Measurements from ENCODE around the gene KBTBD3.

Gene KBTBD3, protein sequence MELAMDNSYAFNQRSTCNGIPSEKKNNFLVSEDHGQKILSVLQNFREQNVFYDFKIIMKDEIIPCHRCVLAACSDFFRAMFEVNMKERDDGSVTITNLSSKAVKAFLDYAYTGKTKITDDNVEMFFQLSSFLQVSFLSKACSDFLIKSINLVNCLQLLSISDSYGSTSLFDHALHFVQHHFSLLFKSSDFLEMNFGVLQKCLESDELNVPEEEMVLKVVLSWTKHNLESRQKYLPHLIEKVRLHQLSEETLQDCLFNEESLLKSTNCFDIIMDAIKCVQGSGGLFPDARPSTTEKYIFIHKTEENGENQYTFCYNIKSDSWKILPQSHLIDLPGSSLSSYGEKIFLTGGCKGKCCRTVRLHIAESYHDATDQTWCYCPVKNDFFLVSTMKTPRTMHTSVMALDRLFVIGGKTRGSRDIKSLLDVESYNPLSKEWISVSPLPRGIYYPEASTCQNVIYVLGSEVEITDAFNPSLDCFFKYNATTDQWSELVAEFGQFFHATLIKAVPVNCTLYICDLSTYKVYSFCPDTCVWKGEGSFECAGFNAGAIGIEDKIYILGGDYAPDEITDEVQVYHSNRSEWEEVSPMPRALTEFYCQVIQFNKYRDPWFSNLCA

GRCh38 chr11:106076919-106077608 lies at the start of gene KBTBD3:
TSS of gene KBTBD3 (minus strand) at chr11:106077347. CDS start at chr11:106059097, 18,250 bp downstream.
- DNase-seq (ENCODE audit: low read depth in 2 of 2): peak; percentile 97 to 98

GRCh38 chr11:106121570-106122320 lies 44.6 kb upstream of the KBTBD3 start:
- no peak for DNase-seq (ENCODE audit: low read depth in 2 of 2)

- no peak for DNase-seq (ENCODE audit: low read depth in 2 of 2)
Measured at GRCh38 chr11:106105986-106106385, 28.8 kb upstream of the KBTBD3 start.

DNA sequence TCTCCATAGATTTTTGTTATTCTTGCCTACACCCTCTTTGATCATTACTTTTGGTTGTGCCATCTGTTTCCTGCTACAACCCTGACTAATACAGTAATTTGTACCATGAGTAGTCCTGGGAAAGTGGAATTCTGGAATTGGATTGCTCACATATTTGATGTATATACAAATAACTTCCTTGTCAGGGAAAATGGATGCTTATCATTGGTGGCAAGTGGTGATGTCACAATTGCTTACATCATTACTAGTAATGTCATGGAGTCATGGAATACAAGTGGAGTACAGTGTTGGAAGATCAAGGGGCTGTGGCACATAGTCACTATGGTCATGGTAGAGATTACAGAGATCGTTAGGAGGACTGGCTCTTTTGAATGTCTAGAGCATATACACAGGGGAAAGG lies 24.7 kb upstream of the KBTBD3 start:
- no peak for DNase-seq (ENCODE audit: low read depth in 2 of 2)

DNA sequence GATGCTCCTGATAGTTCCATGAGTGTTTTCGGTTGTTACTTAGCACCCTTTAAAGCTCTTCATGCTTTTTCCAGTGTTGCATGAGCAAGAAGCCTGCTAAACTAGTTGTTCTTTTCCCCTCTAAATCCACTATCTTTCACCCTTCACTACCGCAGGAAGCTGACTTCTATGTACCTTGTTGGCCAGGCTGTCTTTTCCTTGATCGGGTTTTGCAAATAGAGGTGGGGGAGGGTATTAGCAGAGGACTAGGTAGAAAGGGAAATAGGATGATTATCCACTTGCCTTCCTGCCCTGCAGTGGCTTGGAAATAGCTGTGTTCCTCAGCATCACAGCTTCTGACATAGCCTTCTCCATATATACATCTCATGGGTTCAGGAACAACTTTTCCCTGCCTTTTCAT lies 24.2 kb upstream of the KBTBD3 start:
- DNase-seq (ENCODE audit: low read depth in 2 of 2): no peak

- DNase-seq (ENCODE audit: low read depth in 2 of 2): no peak
Measured at GRCh38 chr11:106098893-106099553, 21.9 kb upstream of the KBTBD3 start.

- no peak for DNase-seq (ENCODE audit: low read depth in 2 of 2)
Measured at GRCh38 chr11:106092446-106092845, 15.3 kb upstream of the KBTBD3 start.

DNA sequence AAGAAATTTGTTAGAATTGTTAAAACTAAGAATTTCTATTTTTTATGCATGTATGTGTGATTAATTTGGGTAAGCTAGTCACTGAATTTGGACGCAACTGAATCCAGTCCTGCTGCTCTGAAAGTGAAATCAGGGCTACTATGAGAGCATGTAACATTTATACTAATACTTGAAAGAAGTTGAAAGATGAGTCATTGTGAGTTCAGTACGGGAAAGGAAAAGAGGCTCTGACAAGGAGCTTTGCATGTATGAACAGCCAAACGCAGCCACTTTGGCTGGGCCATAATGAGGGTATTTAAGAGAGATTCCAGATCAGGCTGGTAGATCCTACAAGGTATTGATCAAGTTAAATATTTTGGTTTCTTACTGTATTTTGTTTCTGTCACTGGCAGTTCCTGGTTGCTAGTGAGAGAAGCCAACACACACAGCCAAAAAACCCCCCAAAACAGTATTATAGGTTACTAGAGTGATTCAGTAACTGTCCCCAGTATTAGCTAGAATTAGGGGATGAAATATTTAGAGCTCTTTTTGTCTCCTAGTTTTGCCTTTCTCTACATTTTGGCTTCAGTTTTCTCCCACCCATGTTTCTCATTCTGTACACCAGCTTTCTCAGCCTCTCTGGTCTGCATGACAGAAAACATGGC lies 14.5 kb upstream of the KBTBD3 start:
- no peak for DNase-seq (ENCODE audit: low read depth in 2 of 2)

DNA sequence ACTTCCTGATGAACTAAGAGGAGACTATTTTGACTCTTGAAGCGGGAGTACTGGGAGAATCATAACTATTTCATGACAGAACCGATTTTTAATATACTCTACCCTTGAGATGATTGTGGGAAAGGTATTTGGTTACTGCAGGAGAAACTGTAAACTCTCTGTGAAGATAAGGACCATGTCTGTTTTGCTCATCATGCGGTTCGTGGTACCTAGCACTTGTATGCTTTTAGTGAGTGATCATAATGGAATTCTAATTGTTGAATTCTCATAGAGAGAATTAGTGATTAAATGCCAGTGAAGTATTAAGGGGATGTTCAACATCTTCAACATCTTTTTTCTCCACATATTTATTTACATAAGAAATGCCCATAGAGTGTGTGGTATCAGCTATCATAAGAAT lies 11.7 kb upstream of the KBTBD3 start:
- DNase-seq (ENCODE audit: low read depth in 2 of 2): no peak

- DNase-seq (ENCODE audit: low read depth in 2 of 2): no peak
Measured at GRCh38 chr11:106087815-106088435, 10.8 kb upstream of the KBTBD3 start.

- DNase-seq (ENCODE audit: low read depth in 2 of 2): no peak
Measured at GRCh38 chr11:106086850-106087249, 9.7 kb upstream of the KBTBD3 start.

DNA sequence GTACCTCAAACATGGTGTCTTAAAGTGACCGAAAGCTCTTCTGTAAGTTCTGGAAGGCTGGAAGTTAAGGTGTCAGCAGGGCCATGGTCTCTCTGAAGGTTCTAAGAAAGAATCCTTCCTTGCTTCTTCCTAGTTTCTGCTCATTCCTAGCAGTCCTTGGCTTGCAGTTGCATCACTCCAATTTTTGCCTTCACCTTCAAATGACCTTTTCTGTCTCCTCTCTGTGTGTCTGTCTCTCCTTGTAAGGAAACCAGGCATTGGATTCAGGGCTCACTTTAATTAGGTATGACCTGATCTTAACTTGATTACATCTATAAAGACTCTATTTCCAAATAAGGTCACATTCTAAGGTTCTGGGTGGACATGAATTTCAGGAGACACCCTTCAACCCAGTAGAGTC lies 9.0 kb upstream of the KBTBD3 start:
- DNase-seq (ENCODE audit: low read depth in 2 of 2): no peak

GRCh38 chr11:106082096-106082495 lies 4.9 kb upstream of the KBTBD3 start:
- DNase-seq (ENCODE audit: low read depth in 2 of 2): no peak

GRCh38 chr11:106077609-106078455 lies 685 bp upstream of the KBTBD3 start, which contains the start of gene AASDHPPT:
TSS of gene AASDHPPT (plus strand) at chr11:106077662. CDS start at chr11:106077711, 49 bp downstream.
- DNase-seq (ENCODE audit: low read depth in 2 of 2): peak in 1 of 2 donors; percentile 10

- DNase-seq (ENCODE audit: low read depth in 2 of 2): no peak
Measured at GRCh38 chr11:106076171-106076918, 802 bp downstream of the KBTBD3 start.

DNA sequence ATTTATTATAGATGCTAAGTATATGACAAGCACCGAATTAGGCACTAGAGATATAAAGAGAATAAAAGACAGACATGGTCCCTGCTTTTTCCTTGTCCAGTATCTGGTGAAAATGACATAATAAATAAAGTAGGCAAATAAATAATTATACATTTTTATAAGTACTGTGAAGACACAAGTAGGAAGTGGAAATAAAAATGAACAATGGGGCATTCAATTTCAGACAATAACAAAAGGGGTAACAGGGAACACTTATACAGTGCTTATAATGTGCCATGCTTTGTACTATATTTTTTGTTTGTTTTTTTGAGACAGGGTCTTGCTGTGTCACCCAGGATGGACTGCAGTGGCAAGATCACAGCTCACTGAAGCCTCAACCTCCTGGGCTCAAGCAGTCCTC lies 4.3 kb downstream of the KBTBD3 start:
- no peak for DNase-seq (ENCODE audit: low read depth in 2 of 2)

- no peak for DNase-seq (ENCODE audit: low read depth in 2 of 2)
Measured at GRCh38 chr11:106070606-106071005, 6.5 kb downstream of the KBTBD3 start.

GRCh38 chr11:106063009-106063408 lies 14.1 kb downstream of the KBTBD3 start:
- DNase-seq (ENCODE audit: low read depth in 2 of 2): no peak

Data from stimulated activated CD8-positive, alpha-beta memory T cell treated with anti-CD3 and anti-CD28 coated beads, Interleukin-15, amount 100 ng/mL, for 48 hours (primary cell).